ENCODE data around the gene NT5C3A. TPM values are rescaled to one million over a fixed set of nuclear protein-coding genes. Genes with fewer than 3 reads are reported as not detected.

NT5C3A gene
- total and polyA plus RNA-seq, 7 experiments from 2014 or later = 36.6 to 64.8 (median 48.5) TPM

DNA sequence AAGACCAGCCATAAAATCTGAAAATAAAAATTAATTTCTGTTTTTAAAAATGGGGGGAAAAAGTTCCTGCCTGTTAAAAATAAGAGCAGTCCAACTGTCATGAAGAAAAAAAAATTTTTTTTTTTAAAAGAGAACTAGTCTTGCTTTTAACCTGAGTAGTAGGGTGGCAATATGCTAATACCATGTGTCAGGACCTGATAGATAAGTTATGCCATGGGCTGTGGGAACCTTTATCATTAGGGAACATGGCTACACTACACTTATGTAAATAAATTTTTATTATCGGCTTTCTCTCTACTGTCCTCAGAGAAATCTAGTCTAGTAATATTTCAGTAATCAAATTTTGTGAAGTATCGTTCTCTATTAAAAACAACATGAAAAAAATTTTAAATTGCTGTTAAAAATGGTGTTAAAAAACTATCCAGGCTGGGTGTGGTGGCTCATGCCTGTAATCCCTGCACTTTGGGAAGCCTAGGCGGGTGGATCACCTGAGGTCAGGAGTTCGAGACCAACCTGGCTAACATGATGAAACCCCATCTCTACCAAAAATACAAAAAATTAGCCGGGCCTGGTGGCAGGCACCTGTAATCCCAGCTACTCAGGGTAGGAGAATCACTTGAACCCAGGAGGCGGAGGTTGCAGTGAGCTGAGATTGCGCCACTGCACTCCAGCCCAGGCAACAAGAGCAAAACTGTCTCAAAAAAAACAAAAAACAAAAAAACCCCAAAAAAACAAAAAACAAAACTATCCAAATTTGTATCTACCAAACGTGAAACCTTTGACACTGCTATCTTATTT, 20.7 kb downstream of the NT5C3A start:
- ATAC-seq = no peak
- H3K27ac Mint-ChIP-seq = peak overlapping the region in 3 of 9 donors; percentile 45 to 76 (median 59)
- H3K4me1 ChIP-seq (ENCODE audit: control insufficient read depth in 2 of 2, insufficient read depth in 2 of 2, low read length in 2 of 2) = peaks cover 3 to 16% of the 10 kb centered on the region in 2 donors

DNA sequence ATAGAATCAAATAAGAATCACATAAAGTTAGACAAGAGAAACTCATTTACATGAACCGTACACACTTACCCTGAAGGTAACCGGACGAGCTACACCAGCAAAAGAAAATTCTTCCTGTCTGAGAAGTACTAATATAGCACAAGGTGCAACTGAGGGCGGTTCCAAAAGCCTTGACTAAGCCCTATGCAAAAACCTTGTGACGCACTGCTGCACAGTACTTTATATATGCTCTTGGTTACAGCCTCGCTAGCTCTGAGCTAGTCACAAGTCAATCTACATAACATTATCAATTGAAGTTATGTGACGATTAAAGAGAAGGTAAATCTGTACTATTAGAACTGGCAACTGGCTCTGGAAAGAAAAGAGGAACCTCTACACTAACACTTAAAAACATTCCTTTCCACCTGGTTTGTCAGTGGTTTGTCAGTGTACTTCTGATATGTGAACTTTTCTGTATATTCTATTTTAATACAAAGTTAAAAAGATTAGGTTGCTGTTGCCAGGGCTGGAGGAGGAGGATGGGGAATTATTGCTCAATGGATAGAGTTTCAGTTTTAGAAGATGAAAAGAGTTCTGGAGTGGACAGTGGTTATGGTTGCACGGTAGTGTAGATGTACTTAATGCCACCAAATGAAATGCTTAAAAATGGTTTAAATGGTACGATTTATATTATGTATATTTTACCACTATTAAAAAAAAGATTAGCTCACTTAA, 21.6 kb downstream of the NT5C3A start:
- peak; percentile 99 for ATAC-seq
- H3K36me3 Mint-ChIP-seq = peaks cover 0 to 4% (median 0%) of the 10 kb centered on the region in 5 donors
- Histone ChIP-seq H3K36me3 (ENCODE audit: control insufficient read depth in 2 of 3, insufficient read depth in 3 of 3, low read length in 3 of 3) (no peaks in the 10 kb centered on the region), H3K9me3 (ENCODE audit: control insufficient read depth in 2 of 3, low read length in 3 of 3) (no peaks in the 10 kb centered on the region), H3K4me1 (ENCODE audit: control insufficient read depth in 2 of 2, insufficient read depth in 2 of 2, low read length in 2 of 2) (peaks cover 3 to 22% of the 10 kb centered on the region in 2 donors), H3K27ac (ENCODE audit: low read depth, low read length) (peak overlapping the region; percentile 80), H3K27me3 (ENCODE audit: control insufficient read depth in 2 of 2, insufficient read depth in 2 of 2, low read length in 2 of 2) (no peaks in the 10 kb centered on the region), H3K4me3 (ENCODE audit: low read length) (peak overlapping the region; percentile 40)
- DNase-seq = peak in 8 of 9 donors; percentile 44 to 90 (median 78)
- H3K27ac Mint-ChIP-seq = peak overlapping the region; percentile 75 to 95 (median 90)
- H3K4me3 Mint-ChIP-seq = peak overlapping the region; percentile 71 to 89 (median 84)
- no peaks in the 10 kb centered on the region for H3K27me3 Mint-ChIP-seq
- intact Hi-C loops (cut with micrococcal nuclease) = loop anchor here (1.0 to 10.0 kb wide), 8 partner anchors 9 to 1994 kb away; partner anchors contain the start of genes AVL9 (in 1 of the 2), BBS9 (in 1 of the 2), DPY19L1 (in 1 of the 2) and RP9 (in 1 of the 2)
- H3K4me1 Mint-ChIP-seq = peaks cover 18 to 72% (median 65%) of the 10 kb centered on the region in 7 donors
- ChIA-PET CTCF (interaction anchor here (1.0 to 1.8 kb wide), 8 partner anchors 9 to 194 kb away, joined by 3 to 9 read pairs (median 4); partner anchors contain the start of gene NT5C3A), POLR2A (interaction anchor here (1.0 to 3.2 kb wide), 8 partner anchors 9 to 149 kb away, joined by 3 to 41 read pairs (median 6); partner anchors contain the start of genes BBS9, KBTBD2 and NT5C3A)
- no peaks in the 10 kb centered on the region for H3K9me3 Mint-ChIP-seq

More for the DNA sequence above, 20.7 kb downstream of the NT5C3A start:
- intact Hi-C loops (cut with micrococcal nuclease) = loop anchor here (1.0 to 10.0 kb wide), 5 partner anchors 8 to 1993 kb away; partner anchors contain the start of genes AVL9 (in 1 of the 2) and DPY19L1 (in 1 of the 2)
- CTCF ChIA-PET = interaction anchor here (1.6 kb wide), 2 partner anchors 10 to 13 kb away, joined by 4 to 5 read pairs; no protein-coding TSS in a partner anchor
- no peak overlapping the region for H3K4me3 ChIP-seq (ENCODE audit: low read length)
- Mint-ChIP-seq H3K4me3 (no peak overlapping the region), H3K36me3 (peaks cover 0 to 2% (median 0%) of the 10 kb centered on the region in 5 donors), H3K27me3 (no peaks in the 10 kb centered on the region), H3K9me3 (no peaks in the 10 kb centered on the region), H3K4me1 (peaks cover 21 to 73% (median 59%) of the 10 kb centered on the region in 7 donors)
- H3K27ac ChIP-seq (ENCODE audit: low read depth, low read length) = peak overlapping the region; percentile 80
- H3K36me3 ChIP-seq (ENCODE audit: control insufficient read depth in 2 of 3, insufficient read depth in 3 of 3, low read length in 3 of 3) = no peaks in the 10 kb centered on the region
- no peak for DNase-seq
- H3K9me3 ChIP-seq (ENCODE audit: control insufficient read depth in 2 of 3, low read length in 3 of 3) = no peaks in the 10 kb centered on the region
- no peaks in the 10 kb centered on the region for H3K27me3 ChIP-seq (ENCODE audit: control insufficient read depth in 2 of 2, insufficient read depth in 2 of 2, low read length in 2 of 2)
- POLR2A ChIA-PET = interaction anchor here (1.0 to 3.2 kb wide), 5 partner anchors 12 to 150 kb away, joined by 3 to 41 read pairs (median 18); partner anchors contain the start of genes KBTBD2 and NT5C3A

DNA sequence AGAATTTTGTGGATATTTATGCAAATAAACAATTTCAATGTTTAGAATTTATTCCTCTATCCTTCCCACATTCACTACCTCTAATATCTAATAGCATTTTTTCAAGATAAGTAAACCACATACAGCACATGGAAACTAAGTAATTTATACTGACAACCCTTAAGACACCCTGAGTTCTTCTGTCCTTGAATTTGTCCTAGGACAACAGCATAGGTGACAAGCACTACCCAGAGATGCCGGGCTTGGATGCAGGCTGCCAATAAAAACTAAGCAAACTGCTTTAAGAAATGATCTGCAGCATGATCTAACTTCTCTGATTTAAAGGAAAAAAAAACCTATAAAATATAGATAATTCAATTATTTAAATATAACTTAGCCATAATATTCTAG, 22.7 kb downstream of the NT5C3A start:
- peak overlapping the region; percentile 71 to 95 (median 85) for H3K27ac Mint-ChIP-seq
- H3K9me3 ChIP-seq (ENCODE audit: control insufficient read depth in 2 of 3, low read length in 3 of 3) = no peaks in the 10 kb centered on the region
- peak overlapping the region; percentile 49 for H3K4me3 ChIP-seq (ENCODE audit: low read length)
- no peaks in the 10 kb centered on the region for H3K36me3 ChIP-seq (ENCODE audit: control insufficient read depth in 2 of 3, insufficient read depth in 3 of 3, low read length in 3 of 3)
- POLR2A ChIA-PET = interaction anchor here (0.7 to 3.2 kb wide), 8 partner anchors 10 to 544 kb away, joined by 3 to 41 read pairs (median 6); partner anchors contain the start of genes KBTBD2 and NT5C3A
- DNase-seq (peak in 1 of 9 donors; percentile 1), ATAC-seq (no peak)
- H3K9me3 Mint-ChIP-seq = no peaks in the 10 kb centered on the region
- intact Hi-C loops (cut with micrococcal nuclease) = loop anchor here (1.0 to 10.0 kb wide), 12 partner anchors 15 to 1995 kb away; partner anchors contain the start of genes AVL9 (in 2 of the 2), BBS9 (in 2 of the 2), DPY19L1 (in 1 of the 2) and NT5C3A (in 1 of the 2)
- H3K27me3 Mint-ChIP-seq = no peaks in the 10 kb centered on the region
- H3K27me3 ChIP-seq (ENCODE audit: control insufficient read depth in 2 of 2, insufficient read depth in 2 of 2, low read length in 2 of 2) = no peaks in the 10 kb centered on the region
- peak overlapping the region; percentile 80 to 98 (median 85) for H3K4me3 Mint-ChIP-seq
- H3K36me3 Mint-ChIP-seq = peaks cover 0 to 4% (median 0%) of the 10 kb centered on the region in 5 donors
- CTCF ChIA-PET = interaction anchor here (0.6 to 1.8 kb wide), 7 partner anchors 8 to 193 kb away, joined by 3 to 9 read pairs (median 4); partner anchors contain the start of gene RP9
- peaks cover 3 to 22% of the 10 kb centered on the region in 2 donors for H3K4me1 ChIP-seq (ENCODE audit: control insufficient read depth in 2 of 2, insufficient read depth in 2 of 2, low read length in 2 of 2)
- H3K4me1 Mint-ChIP-seq = peaks cover 17 to 70% (median 63%) of the 10 kb centered on the region in 7 donors
- H3K27ac ChIP-seq (ENCODE audit: low read depth, low read length) = peak overlapping the region; percentile 67

DNA sequence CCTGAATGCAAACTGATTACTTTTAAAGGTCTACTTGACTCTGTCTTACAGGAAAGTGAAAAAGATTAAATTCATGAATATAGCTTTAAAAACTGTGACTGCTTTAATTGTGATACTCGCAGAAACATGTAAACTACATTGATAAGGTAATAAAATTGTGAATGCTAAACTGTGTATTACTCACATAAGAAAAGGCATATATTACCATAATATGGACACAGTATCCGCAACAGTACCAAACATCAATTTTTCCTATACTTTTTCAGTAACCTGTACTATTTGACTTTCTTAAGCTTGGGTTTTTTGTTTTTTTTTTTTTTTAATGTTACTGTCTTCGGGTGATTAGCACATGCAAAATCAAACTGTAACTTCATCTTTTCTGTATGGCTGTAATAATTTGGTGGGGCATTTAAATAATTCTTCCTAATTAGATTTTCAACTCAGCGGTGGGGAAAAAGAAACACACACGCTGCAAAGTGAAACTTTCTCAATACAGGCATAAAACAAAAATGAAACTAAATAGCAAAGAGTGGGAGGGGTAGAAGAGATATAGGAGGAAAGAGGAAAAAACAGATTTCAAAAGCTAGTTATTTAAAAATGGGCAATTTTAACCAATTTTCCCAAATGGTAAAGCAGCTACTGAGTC, 23.2 kb downstream of the NT5C3A start:
- Mint-ChIP-seq H3K9me3 (no peaks in the 10 kb centered on the region), H3K27me3 (no peaks in the 10 kb centered on the region), H3K4me3 (peak overlapping the region; percentile 80 to 98 (median 85)), H3K27ac (peak overlapping the region; percentile 71 to 95 (median 85)), H3K4me1 (peaks cover 19 to 70% (median 64%) of the 10 kb centered on the region in 7 donors), H3K36me3 (peaks cover 0 to 9% (median 5%) of the 10 kb centered on the region in 5 donors)
- Histone ChIP-seq H3K36me3 (ENCODE audit: control insufficient read depth in 2 of 3, insufficient read depth in 3 of 3, low read length in 3 of 3) (no peaks in the 10 kb centered on the region), H3K27me3 (ENCODE audit: control insufficient read depth in 2 of 2, insufficient read depth in 2 of 2, low read length in 2 of 2) (no peaks in the 10 kb centered on the region), H3K27ac (ENCODE audit: low read depth, low read length) (peak overlapping the region; percentile 67), H3K9me3 (ENCODE audit: control insufficient read depth in 2 of 3, low read length in 3 of 3) (no peaks in the 10 kb centered on the region), H3K4me1 (ENCODE audit: control insufficient read depth in 2 of 2, insufficient read depth in 2 of 2, low read length in 2 of 2) (peaks cover 3 to 22% of the 10 kb centered on the region in 2 donors), H3K4me3 (ENCODE audit: low read length) (peak overlapping the region; percentile 49)
- intact Hi-C loops (cut with micrococcal nuclease) = loop anchor here (1.0 to 2.0 kb wide), 6 partner anchors 23 to 545 kb away; partner anchors contain the start of genes AVL9 (in 1 of the 2), BBS9 (in 1 of the 2) and NT5C3A (in 1 of the 2)
- ATAC-seq (peak; percentile 30), DNase-seq (peak in 7 of 9 donors; percentile 24 to 49 (median 33))
- ChIA-PET CTCF (interaction anchor here (0.6 to 1.8 kb wide), 7 partner anchors 8 to 193 kb away, joined by 3 to 9 read pairs (median 4); partner anchors contain the start of gene RP9), POLR2A (interaction anchor here (0.7 to 3.2 kb wide), 8 partner anchors 10 to 543 kb away, joined by 3 to 41 read pairs (median 6); partner anchors contain the start of genes KBTBD2 and NT5C3A)

DNA sequence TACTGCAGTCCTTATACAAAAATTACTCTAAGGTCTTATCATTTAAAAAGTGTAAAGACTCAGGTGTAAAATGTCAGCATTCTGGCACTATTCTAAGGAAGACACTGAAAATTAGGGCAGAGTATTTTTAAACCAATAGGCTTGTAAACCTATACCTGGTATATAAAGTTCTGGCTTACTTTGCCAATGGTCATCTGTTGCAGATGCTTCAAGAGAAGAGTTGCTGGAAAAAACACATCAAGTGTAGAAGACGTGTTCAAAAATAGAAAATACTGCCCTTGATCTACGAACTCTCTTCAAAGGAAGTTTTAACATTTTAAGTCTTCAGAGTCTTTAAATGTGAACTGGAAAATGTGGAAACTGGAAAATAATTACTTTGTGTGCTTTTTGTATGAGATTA, 23.9 kb downstream of the NT5C3A start:
- peaks cover 16 to 64% (median 58%) of the 10 kb centered on the region in 7 donors for H3K4me1 Mint-ChIP-seq
- peaks cover 3 to 22% of the 10 kb centered on the region in 2 donors for H3K4me1 ChIP-seq (ENCODE audit: control insufficient read depth in 2 of 2, insufficient read depth in 2 of 2, low read length in 2 of 2)
- no peaks in the 10 kb centered on the region for H3K36me3 ChIP-seq (ENCODE audit: control insufficient read depth in 2 of 3, insufficient read depth in 3 of 3, low read length in 3 of 3)
- no peaks in the 10 kb centered on the region for H3K9me3 ChIP-seq (ENCODE audit: control insufficient read depth in 2 of 3, low read length in 3 of 3)
- peaks cover 0 to 9% (median 6%) of the 10 kb centered on the region in 5 donors for H3K36me3 Mint-ChIP-seq
- CTCF ChIA-PET = interaction anchor here (1.0 kb wide), 1 partner anchor 11 kb away, joined by 3 read pairs; no protein-coding TSS in a partner anchor
- DNase-seq (no peak), ATAC-seq (no peak)
- intact Hi-C loops (cut with micrococcal nuclease) = loop anchor here (1.0 to 2.0 kb wide), 7 partner anchors 8 to 544 kb away; partner anchors contain the start of genes AVL9 (in 1 of the 2), BBS9 (in 1 of the 2) and NT5C3A (in 1 of the 2)
- no peaks in the 10 kb centered on the region for H3K27me3 Mint-ChIP-seq
- no peaks in the 10 kb centered on the region for H3K27me3 ChIP-seq (ENCODE audit: control insufficient read depth in 2 of 2, insufficient read depth in 2 of 2, low read length in 2 of 2)
- no peaks in the 10 kb centered on the region for H3K9me3 Mint-ChIP-seq
- peak overlapping the region; percentile 67 for H3K27ac ChIP-seq (ENCODE audit: low read depth, low read length)
- POLR2A ChIA-PET = interaction anchor here (3.2 kb wide), 2 partner anchors 15 to 147 kb away, joined by 18 to 41 read pairs; partner anchors contain the start of gene KBTBD2
- peak overlapping the region; percentile 80 to 98 (median 85) for H3K4me3 Mint-ChIP-seq
- peak overlapping the region; percentile 49 for H3K4me3 ChIP-seq (ENCODE audit: low read length)
- peak overlapping the region; percentile 71 to 95 (median 85) for H3K27ac Mint-ChIP-seq

Data from naive thymus-derived CD4-positive, alpha-beta T cell (primary cell).